ENCODE data around the gene CNOT3.

- no peak for TF ChIP-seq POLR2A (IDR thresholded peaks at IDR 0.05; ENCODE audit: low read length)
- TF ChIP-seq GATA1 (IDR thresholded peaks at IDR 0.05; ENCODE audit: low read depth, low read length), result no peak
Measured at GRCh38 chr19:54165222-54165621, 27.7 kb downstream of the CNOT3 start.
